Measurements from ENCODE around the gene SH3RF3. TPM values are rescaled to one million over a fixed set of nuclear protein-coding genes. Genes with fewer than 3 reads are reported as not detected.
"Not testable (repeated sequence)": the region's sequence is repeated elsewhere in the genome, so short reads cannot be mapped to it uniquely, and the experiment has no call there.

The SH3RF3 gene
- total RNA-seq, 1 donor from 2014 or later: 0.22 TPM

DNA sequence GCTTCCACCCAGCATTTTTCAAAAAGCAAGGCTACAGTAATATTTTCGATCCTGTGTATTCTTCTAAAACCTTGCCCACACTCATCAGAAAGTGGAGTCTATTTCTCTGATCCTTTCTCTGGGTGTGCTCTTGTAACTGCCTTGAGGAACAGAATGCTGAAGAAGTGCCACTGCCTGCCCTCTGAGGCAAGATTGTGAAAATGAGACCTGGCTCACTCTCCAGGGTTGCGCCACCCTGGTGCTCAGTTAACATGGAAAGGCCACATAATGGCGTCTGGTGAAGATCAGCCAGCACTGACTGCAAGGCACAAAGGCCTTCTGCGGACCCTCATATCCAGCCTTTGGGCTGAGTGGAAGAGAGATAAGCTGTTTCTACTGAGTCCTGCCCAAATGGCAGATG is 11.2 kb upstream of the SH3RF3 start:
- intact Hi-C loops (cut with micrococcal nuclease): no loop called here

DNA sequence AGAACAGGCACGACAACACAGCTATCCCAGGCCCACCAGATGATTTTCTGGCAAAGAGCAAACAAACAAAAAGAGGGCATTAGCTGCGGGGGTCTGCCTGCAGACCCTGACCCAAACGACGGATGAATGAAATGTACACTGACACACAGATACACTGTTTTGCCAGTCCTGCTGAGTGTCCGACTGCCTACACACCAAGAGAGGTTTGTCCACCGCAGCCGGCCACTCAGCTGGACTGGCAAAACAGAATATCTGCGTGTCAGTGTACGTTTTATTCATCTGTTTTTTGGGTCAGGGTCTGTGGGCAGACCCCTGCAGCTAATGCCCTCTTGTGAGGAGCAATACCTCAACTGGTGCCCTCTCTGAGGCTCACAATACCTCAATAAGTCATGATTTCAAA is 10.7 kb upstream of the SH3RF3 start:
- intact Hi-C loops (cut with micrococcal nuclease): no loop called here

DNA sequence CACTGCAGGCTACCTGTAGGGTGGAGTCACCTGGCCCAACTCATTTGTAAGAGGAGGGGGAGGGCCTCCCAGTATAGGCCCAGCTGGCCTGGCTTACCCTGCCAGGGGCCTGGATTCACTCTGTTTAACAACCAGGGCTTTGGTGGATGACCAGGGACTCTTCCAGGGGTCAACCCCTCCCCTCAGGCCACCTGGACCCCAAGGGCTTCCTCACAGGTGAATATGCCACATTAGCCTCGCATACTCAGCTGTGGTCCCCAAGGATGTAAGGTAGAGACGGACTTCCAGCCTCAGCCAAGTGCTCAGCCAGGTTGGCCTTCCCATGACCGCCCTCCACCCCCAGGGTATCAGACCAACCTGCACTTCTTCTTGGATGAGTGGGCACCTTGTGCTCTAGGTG is 8.8 kb upstream of the SH3RF3 start:
- intact Hi-C loops (cut with micrococcal nuclease): no loop called here

DNA sequence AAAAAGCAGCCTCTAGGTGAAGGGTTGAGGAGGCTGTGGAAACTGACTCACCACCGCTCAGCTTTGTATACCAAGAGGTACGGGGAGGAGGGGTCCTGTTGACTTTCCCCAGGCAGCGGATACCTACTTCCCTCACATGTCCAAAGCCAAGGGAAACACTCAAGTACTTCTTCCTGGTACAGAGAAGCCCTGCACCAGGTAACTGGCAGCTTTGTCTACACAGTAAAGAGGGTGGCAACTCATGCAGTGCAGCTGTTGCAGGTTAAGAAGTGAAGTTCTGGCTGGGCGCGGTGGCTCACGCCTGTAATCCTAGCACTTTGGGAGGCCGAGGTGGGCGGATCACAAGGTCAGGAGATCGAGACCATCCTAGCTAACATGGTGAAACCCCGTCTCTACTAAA is 8.3 kb upstream of the SH3RF3 start:
- intact Hi-C loops (cut with micrococcal nuclease): not testable (repeated sequence)

DNA sequence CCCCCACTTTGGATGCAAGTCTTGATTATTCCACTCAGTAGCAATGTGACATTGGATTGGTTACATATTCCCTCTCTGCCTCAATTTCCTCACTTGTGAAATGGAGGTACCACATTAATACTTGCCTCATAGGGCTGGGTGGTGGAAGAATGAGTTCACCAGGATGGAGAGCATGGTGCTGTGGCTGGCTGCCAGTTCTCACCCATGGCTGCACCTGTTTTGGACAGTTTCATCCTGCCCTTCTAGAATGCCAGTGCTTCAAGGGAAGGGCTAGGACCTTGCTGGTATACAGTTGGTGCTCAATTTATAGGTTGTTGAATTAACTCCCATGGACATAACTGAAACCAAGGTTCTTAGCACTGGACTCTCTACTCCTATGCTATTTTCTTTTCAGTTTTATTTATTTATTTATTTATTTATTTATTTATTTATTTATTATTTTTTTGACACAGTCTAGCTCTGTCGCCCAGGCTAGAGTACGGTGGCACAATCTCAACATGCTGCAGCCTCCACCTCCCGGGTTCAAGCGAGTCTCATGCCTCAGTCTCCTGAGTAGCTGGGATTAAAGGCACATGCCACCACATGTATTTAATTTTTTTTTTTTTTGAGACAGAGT is 5.3 kb upstream of the SH3RF3 start:
- intact Hi-C loops (cut with micrococcal nuclease): no loop called here

DNA sequence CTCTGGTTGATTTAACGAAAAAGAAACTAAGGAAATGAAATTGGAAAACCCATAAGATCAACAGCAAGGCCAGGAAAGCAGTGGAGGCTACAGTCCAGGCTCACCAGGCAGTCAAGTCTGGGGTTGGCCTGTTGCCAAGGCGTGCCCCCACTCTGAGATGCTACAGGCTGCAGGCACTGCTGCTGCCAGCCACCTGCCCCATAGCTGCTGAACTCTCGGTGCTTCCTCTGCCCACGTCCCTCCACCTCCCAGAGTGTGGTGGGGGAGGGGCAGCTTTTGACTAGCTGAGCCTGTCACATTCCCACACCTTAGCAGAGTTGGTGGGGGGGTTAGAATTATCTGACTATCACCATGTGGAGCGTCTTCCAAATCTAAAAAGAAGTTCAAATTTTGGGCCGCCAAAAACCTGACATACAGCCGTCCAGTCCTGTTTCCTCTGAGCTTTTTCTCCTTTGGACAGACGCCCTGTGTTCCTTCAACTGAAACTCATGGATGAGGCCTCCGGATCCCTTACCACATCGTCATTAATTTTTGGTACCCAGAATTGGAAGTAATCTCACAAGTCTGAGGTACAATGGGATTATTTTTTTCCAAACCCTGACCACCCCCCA is 3.9 kb upstream of the SH3RF3 start:
- intact Hi-C loops (cut with micrococcal nuclease): loop anchor here (5.0 kb wide), 1 partner anchor 93 kb away; no protein-coding TSS in a partner anchor

GRCh38 chr2:109125593-109126500 is 3.2 kb upstream of the SH3RF3 start:
- intact Hi-C loops (cut with micrococcal nuclease): loop anchor here (5.0 kb wide), 1 partner anchor 94 kb away; no protein-coding TSS in a partner anchor

DNA sequence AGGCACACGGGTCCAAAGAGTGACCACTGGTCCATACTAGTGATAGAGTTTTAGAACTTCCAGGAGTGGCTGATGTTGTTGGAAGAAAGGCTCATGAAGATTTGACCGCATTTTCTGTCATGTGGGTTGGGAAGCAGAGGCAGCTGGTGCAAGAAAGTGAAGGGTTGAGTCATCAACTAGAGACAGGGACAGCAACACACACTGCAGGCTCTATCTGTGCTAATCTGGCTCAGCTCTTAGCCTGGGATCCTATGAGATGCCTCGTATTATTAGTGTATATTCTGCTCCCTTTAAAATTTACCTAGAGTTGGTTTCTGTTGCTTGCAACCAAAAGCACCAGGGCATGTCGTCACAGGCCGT is 2.5 kb upstream of the SH3RF3 start:
- intact Hi-C loops (cut with micrococcal nuclease): loop anchor here (5.0 kb wide), 1 partner anchor 94 kb away; no protein-coding TSS in a partner anchor

DNA sequence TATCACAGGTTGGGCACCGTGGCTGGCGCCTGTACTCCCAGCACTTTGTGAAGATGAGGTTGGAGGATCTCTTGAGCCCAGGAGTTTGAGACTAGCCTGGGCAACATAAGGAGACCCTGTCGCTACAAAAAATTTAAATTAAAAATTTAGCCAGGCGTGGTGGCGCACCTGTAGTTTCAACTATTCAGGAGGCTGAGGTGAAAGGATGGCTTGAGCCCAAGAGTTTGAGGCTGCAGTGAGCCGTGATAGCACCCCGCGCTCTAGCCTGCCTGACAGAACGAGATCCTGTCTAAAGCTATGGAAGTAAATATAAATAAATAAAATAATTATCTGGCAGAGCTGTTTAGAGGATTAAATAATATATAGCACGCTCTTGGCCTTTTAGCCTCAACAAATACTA is 1.4 kb upstream of the SH3RF3 start:
- intact Hi-C loops (cut with micrococcal nuclease): loop anchor here (1.0 to 5.0 kb wide), 2 partner anchors 81 to 95 kb away; no protein-coding TSS in a partner anchor

DNA sequence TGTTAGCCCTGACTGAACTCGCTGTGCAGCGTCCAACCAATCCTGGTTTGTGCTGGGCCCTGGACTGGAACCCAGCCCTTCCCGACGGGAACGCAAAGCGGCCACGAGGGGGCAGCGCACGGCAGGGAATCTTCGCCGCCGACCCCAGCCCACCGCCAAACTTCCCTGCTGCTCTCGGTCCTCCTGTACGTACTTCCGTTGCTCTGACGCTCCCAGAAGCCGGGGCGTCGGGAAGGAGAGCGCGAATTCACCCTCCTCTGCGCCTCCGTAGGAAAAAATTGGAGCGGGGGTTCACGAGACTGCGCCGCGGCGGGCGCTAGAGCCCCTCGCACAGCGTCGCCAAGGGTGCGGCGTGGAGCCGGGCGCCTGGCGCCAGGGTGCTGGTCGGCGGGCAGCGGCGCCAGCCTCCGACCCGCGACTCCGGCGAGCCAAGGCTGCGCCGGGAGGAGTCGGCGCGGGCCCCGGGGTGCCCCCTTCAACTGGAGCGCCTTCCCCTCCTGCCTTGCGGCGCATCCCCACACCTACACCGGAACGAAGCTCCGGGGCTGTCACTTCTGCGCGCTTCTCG is 873 bp upstream of the SH3RF3 start:
- intact Hi-C loops (cut with micrococcal nuclease): loop anchor here (1.0 to 5.0 kb wide), 5 partner anchors 16 to 382 kb away; no protein-coding TSS in a partner anchor

DNA sequence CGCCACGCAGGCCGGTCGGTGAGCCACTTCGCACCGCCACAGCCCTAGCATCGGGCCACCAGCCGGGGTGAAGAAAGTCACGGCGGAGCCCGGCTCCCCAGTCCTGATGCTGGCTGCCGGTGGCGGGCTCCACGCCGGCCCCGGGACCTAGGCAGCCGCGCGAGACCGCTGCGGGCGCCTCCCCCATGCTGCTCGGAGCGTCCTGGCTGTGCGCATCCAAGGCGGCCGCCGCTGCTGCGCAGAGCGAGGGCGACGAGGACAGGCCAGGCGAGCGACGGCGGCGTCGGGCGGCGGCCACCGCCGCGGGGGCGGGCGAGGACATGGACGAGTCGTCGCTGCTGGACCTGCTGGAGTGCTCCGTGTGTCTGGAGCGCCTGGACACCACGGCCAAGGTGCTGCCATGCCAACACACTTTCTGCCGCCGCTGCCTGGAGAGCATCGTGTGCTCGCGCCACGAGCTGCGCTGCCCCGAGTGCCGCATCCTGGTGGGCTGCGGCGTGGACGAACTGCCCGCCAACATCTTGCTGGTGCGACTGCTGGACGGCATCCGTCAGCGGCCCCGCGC is 433 bp downstream of the SH3RF3 start:
- intact Hi-C loops (cut with micrococcal nuclease): loop anchor here (5.0 kb wide), 1 partner anchor 97 kb away; no protein-coding TSS in a partner anchor

GRCh38 chr2:109129921-109130722 is 1.1 kb downstream of the SH3RF3 start:
- intact Hi-C loops (cut with micrococcal nuclease): loop anchor here (5.0 kb wide), 1 partner anchor 98 kb away; no protein-coding TSS in a partner anchor

DNA sequence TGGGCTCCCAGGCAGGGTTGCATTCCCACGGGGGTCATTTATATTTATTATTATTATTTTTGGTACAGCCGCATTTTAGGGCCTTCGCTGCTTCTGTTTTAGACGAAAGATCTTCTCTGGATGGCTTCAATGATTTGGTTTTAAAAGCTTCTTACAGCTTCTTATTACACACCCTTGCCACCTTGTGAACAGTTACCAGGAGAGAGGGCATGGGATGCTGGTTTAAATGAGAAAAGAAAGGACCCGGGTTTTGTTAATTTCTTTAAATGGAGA is 1.7 kb downstream of the SH3RF3 start:
- intact Hi-C loops (cut with micrococcal nuclease): no loop called here

GRCh38 chr2:109131777-109132176 is 2.8 kb downstream of the SH3RF3 start:
- intact Hi-C loops (cut with micrococcal nuclease): no loop called here

DNA sequence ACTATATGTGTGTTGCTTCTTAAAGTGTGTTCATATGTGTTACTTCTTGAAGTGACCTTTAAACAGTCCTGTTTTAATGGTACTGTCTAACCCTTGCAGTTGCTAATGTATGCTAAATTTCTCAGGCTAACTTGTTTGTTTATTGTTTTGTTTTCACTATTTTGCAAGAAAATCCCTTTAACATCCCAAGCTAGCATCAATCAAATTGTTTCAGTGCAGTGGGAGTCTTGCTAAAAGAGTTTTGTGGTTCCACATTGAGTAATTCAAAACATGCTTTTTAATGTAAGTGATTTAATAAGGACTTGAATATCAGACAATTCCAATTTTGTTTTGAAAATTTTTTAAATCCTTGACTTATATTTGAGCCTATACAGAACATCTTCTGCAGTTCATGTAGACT is 3.6 kb downstream of the SH3RF3 start:
- intact Hi-C loops (cut with micrococcal nuclease): no loop called here

DNA sequence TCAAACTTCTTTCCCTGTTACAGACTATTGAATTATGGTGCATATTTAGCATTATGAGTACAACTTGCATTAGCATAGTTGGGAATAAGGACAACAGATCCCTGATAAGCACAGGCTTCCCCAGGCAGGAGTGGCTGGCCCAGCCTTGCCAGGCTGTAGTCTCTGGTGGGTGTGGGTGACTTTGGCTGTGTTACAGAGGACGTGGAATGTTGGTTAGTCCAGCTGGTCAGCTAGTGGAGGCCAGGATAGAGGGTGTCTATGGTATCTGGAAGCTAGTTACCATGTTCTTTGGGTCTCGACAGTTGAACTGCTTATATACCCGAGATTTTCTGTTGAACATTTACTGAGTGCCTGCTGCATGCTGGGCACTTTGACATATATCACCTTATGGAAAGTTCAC is 4.7 kb downstream of the SH3RF3 start:
- intact Hi-C loops (cut with micrococcal nuclease): no loop called here

DNA sequence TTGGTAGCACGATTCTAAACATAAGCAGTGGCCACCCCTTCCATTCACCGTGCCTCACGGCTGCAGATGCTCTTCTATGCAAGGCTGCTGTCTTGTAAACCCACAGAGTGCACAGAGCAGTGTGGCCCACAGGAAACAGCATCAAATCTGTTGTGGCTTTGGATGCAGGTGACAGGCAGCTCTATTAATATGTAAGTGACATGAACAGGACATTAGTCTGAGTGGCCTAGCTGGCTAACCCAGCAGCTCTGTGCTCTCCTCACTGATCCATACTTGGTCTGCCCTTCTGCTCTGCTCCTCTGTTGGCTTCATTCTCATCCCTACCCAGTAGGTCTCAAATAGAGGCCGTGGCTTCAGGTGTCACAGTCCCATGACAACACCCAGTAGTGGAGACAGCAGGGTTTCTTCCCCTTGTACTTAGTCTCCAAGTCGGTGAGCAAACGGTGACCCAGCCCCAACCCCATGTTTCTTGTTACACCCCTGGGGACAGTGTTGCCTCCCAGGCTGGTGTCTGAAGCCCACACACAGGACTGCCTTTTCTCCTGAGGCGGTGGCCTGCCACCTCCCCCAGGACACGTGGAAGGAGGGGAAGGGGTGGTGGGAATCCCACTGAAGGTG is 5.8 kb downstream of the SH3RF3 start:
- intact Hi-C loops (cut with micrococcal nuclease): no loop called here

- intact Hi-C loops (cut with micrococcal nuclease): no loop called here
These were observed 6.6 kb downstream of the SH3RF3 start for GRCh38 chr2:109135359-109136197.

GRCh38 chr2:109136542-109136941 is 7.5 kb downstream of the SH3RF3 start:
- intact Hi-C loops (cut with micrococcal nuclease): no loop called here
